B cell (primary cell): ENCODE results near the gene CUL3.

Experiments used
- EZH2 ChIP-seq: IDR thresholded peaks from 2 replicates; pipeline ENCODE4 v1.6.1; 2012; ENCODE audit warnings: borderline replicate concordance, low read depth, mild to moderate bottlenecking, moderate library complexity, low read length; ENCODE audit not compliant: insufficient read depth, poor library complexity, severe bottlenecking
- TF ChIP-seq, protein P1 (sequence below): fragments of 200-600 bp; IDR thresholded peaks from one replicate; pipeline ENCODE4 v1.8.0; 2022; ENCODE audit warnings: antibody characterized with exemption, mild to moderate bottlenecking

- TF ChIP-seq, protein P1, sequence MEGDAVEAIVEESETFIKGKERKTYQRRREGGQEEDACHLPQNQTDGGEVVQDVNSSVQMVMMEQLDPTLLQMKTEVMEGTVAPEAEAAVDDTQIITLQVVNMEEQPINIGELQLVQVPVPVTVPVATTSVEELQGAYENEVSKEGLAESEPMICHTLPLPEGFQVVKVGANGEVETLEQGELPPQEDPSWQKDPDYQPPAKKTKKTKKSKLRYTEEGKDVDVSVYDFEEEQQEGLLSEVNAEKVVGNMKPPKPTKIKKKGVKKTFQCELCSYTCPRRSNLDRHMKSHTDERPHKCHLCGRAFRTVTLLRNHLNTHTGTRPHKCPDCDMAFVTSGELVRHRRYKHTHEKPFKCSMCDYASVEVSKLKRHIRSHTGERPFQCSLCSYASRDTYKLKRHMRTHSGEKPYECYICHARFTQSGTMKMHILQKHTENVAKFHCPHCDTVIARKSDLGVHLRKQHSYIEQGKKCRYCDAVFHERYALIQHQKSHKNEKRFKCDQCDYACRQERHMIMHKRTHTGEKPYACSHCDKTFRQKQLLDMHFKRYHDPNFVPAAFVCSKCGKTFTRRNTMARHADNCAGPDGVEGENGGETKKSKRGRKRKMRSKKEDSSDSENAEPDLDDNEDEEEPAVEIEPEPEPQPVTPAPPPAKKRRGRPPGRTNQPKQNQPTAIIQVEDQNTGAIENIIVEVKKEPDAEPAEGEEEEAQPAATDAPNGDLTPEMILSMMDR = no peak
- TF ChIP-seq EZH2 = no peak
Measured at GRCh38 chr2:224421065-224421464, 164.1 kb downstream of the CUL3 start.
